Effector memory CD4-positive, alpha-beta T cell (primary cell): ENCODE data around the gene ACADVL.

Experiments used
- DNase-seq, 3 donors: peaks; one replicate each; pipeline ENCODE4 v3.0.0-alpha.2; 2020
- H3K27ac ChIP-seq: 2 replicates; pipeline ENCODE4 v1.7.0; 2013; ENCODE audit warnings: mild to moderate bottlenecking, low read length, moderate library complexity; ENCODE audit not compliant: insufficient read depth, poor library complexity, severe bottlenecking
- H3K27me3 ChIP-seq: replicated peaks from 2 replicates; pipeline ENCODE4 v1.7.0; 2013; ENCODE audit warnings: mild to moderate bottlenecking, low read length; ENCODE audit not compliant: insufficient read depth, control insufficient read depth, poor library complexity, severe bottlenecking
- H3K36me3 ChIP-seq: 2 replicates; pipeline ENCODE4 v1.7.0; 2013; ENCODE audit warnings: mild to moderate bottlenecking, low read length, moderate library complexity; ENCODE audit not compliant: control insufficient read depth, insufficient read depth
- H3K4me1 ChIP-seq: 2 replicates; pipeline ENCODE4 v1.7.0; 2013; ENCODE audit warnings: low read length, mild to moderate bottlenecking; ENCODE audit not compliant: control insufficient read depth, insufficient read depth, poor library complexity, severe bottlenecking
- H3K4me3 ChIP-seq: 2 replicates; pipeline ENCODE4 v1.7.0; 2013; ENCODE audit warnings: low read length, low read depth, mild to moderate bottlenecking; ENCODE audit not compliant: insufficient read depth, poor library complexity, severe bottlenecking
- H3K9me3 ChIP-seq: 2 replicates; pipeline ENCODE4 v1.7.0; 2013; ENCODE audit warnings: mild to moderate bottlenecking, low read length, moderate library complexity; ENCODE audit not compliant: control insufficient read depth

The ACADVL gene

DNA sequence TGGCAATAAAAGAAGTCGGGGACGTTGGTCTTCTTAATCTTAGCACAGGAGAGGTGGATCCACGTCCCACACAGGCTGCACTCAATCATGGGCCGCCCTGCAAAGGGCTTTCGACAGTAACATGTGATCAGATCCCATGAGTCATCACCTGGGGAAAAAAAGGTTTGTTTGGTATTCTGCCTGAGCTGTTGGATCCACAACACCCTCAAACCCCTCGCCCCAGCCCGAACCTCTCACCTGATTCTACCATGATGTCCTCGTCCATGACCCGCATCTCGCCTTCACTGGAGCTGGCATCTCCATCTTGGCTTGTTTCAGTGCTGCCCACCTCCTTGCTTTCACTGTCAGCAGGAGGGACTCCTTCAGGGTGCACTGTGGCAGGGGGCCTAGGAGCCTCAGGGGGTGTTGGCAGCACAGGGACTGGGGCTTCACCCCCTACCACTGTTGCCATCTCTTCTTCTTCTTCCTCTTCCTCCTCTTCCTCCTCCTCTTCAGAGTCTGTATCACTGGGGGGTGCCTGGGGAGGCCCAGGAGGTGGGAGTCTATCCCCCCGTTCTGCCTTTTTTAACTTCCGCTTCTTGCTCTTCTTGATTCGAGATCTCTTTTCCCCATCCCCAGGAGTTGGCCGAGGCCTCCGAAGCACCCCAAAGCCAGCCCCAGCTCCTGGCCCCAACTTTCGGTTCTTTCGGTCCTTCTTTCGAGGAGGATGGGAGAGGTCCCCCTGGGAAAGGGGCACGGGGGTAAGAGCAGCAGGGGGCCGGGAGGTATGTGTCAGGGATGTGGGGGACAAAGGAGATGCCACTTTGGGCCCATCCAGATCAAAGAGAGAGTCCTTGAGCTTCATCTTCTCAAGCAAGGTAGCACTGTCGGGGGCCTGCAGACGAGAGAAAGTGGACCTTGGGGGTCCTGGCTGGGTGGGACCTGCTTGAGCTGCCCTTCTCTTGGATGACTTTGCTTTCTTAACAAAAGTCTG is 16.2 kb downstream of the ACADVL start:
- Histone ChIP-seq H3K36me3 (peaks cover 21% of the 10 kb centered on the region), H3K27ac (no peak overlapping the region), H3K4me1 (peaks cover 32% of the 10 kb centered on the region), H3K27me3 (no peaks in the 10 kb centered on the region), H3K9me3 (no peaks in the 10 kb centered on the region), H3K4me3 (no peak overlapping the region)
- no peak for DNase-seq

GRCh38 chr17:7236808-7237207 is 17.1 kb downstream of the ACADVL start:
- Histone ChIP-seq H3K4me1 (peaks cover 40% of the 10 kb centered on the region), H3K4me3 (no peak overlapping the region), H3K9me3 (no peaks in the 10 kb centered on the region), H3K36me3 (peaks cover 21% of the 10 kb centered on the region), H3K27ac (peak overlapping the region; percentile 89), H3K27me3 (no peaks in the 10 kb centered on the region)
- no peak for DNase-seq

DNA sequence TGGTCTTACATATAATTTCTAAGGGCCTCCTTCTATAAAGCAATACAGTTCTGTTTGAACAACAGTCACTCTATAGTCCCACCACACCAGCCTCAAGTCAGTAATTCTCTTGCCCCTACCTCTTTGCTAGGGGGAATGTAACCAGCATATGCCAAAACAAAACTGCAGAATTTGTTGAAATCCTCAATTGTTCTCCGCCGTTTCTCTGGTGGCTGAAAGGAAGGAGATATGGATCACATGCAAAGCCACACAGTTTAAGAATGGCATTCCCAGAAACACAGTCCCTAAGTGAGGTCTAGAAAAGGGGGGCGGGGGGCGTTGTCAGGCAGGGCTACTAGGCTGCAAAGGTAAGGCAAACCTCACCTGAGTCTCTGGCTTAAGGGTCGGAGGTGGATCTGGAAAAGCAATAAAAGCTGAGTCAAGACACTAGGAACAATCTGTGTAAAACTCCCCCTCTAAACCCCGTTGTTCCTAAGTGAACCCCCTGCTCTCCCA is 17.6 kb downstream of the ACADVL start:
- Histone ChIP-seq H3K9me3 (no peaks in the 10 kb centered on the region), H3K4me3 (peak overlapping the region; percentile 95), H3K36me3 (peaks cover 21% of the 10 kb centered on the region), H3K27ac (peak overlapping the region; percentile 89), H3K4me1 (peaks cover 40% of the 10 kb centered on the region), H3K27me3 (no peaks in the 10 kb centered on the region)
- DNase-seq: no peak

- no peaks in the 10 kb centered on the region for H3K9me3 ChIP-seq
- peaks cover 21% of the 10 kb centered on the region for H3K36me3 ChIP-seq
- H3K27me3 ChIP-seq: no peaks in the 10 kb centered on the region
- peaks cover 40% of the 10 kb centered on the region for H3K4me1 ChIP-seq
- DNase-seq: peak; percentile 56 to 75 (median 62)
- H3K27ac ChIP-seq: peak overlapping the region; percentile 89
- peak overlapping the region; percentile 95 for H3K4me3 ChIP-seq
Measured at GRCh38 chr17:7237761-7238419, 18.2 kb downstream of the ACADVL start.

GRCh38 chr17:7238420-7239090 is 18.8 kb downstream of the ACADVL start:
- H3K4me3 ChIP-seq: peak overlapping the region; percentile 95
- no peaks in the 10 kb centered on the region for H3K27me3 ChIP-seq
- DNase-seq: peak in 1 of 3 donors; percentile 23
- H3K9me3 ChIP-seq: no peaks in the 10 kb centered on the region
- peak overlapping the region; percentile 89 for H3K27ac ChIP-seq
- H3K4me1 ChIP-seq: peaks cover 43% of the 10 kb centered on the region
- H3K36me3 ChIP-seq: peaks cover 21% of the 10 kb centered on the region

DNA sequence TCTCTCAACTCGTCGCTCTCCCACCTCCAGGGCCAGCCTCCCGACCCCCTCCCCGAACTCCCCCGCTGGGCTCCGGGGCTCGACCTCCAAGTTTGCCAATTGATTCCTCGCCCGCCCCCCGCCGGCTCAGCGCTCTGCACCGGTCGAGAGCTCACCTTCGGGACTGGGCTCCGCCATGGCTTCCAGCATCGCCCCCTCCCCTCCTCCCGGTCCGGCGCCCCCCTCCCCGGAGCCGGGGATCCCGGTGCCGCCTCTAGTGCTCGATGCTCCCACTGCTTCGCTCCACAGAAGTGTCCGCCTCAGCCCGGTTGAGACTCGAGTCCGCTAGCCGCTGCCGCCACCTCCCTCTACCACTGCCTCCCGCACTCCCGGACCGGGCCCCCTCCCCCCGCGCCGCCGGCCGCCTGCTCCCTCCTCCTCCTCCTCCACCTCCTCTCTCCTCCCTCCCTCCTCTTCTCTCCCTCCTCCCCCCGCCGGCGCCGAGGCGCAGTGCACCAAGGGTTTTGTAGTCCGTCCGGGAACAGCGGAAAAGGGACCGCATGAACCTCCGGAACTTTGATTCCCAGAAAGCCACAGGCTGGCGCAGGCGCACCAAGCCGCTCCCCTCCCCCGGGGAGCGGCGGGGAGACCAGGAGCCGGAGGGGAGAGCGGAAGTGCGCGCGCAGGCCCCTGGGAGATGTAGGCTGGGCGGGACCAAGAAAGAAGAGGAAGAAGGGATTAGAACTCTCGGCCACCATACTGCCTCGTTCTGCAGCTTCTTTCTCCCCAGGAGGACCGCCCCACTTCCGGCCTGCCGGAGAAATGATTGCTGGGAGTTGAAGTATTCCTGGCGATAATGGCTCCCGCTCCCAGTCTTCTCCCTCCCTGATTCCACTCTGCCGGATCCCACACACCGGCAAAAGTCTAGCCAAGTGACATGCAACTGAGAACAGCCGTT is 19.6 kb downstream of the ACADVL start, which contains the start of gene PHF23:
PHF23 (minus strand) TSS at position 367 of the 937 bp plus-strand sequence; CDS start at position 189, 178 bp downstream.
- H3K4me3 ChIP-seq: peak within 1 kb of the TSS; percentile 95
- H3K9me3 ChIP-seq: no peaks in the 10 kb centered on the region
- peaks cover 40% of the 10 kb centered on the region for H3K4me1 ChIP-seq
- H3K27me3 ChIP-seq: no peaks in the 10 kb centered on the region
- peak within 1 kb of the TSS; percentile 89 for H3K27ac ChIP-seq
- DNase-seq: peak; percentile 96 to 97 (median 97)
- H3K36me3 ChIP-seq: peaks cover 23% of the 10 kb centered on the region

DNA sequence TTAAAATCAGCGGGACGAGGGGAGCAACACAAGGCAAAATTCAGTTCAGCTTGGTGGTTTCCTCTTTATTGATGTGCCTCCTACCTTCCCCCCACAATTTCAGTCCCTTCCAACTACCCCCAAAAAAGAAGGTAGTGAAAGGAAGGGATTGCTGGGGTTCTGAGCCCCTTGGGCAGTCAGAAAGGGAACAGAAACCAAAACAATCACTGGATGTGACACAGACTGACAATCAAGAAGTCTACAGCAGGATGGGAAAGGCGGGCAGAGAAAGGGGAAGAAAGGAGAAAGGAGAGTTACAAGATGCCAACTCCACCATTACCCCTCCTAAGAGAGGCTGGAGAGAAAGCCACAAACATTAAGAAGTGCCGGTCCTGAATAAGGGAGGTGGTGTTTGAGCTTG is 20.6 kb downstream of the ACADVL start:
- Histone ChIP-seq H3K27me3 (no peaks in the 10 kb centered on the region), H3K4me1 (peaks cover 31% of the 10 kb centered on the region), H3K9me3 (no peaks in the 10 kb centered on the region), H3K27ac (no peak overlapping the region), H3K36me3 (peaks cover 29% of the 10 kb centered on the region), H3K4me3 (no peak overlapping the region)
- no peak for DNase-seq

- Histone ChIP-seq H3K36me3 (peaks cover 29% of the 10 kb centered on the region), H3K27ac (peak overlapping the region; percentile 94), H3K4me3 (peak overlapping the region; percentile 88), H3K9me3 (no peaks in the 10 kb centered on the region), H3K4me1 (peaks cover 31% of the 10 kb centered on the region), H3K27me3 (no peaks in the 10 kb centered on the region)
- no peak for DNase-seq
Measured at GRCh38 chr17:7241090-7241733, 21.5 kb downstream of the ACADVL start.
